ENCODE results near the gene CPEB4. TPM values are rescaled to one million over a fixed set of nuclear protein-coding genes. Genes with fewer than 3 reads are reported as not detected.

The CPEB4 gene
- total and polyA plus RNA-seq, 4 donors: 14.3 to 113 (median 32.1) TPM

DNA sequence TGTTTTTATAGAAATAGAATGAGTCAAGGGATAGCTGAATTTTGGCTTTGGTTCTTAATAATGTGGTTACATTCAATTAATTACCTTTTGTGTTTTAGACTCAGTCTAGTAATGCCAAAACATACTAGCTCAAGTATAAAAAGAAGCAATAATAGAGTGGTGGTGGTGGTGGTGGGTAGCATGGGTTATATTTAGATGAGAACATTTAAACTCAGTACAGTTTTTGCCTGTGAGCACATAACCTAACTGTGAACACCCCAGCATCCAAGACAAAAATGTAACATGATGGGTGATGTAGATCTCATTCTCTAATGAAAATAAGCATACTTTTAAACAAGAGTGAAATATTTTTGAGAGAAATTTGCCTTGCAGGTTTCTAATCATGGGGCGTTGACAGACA, 14.2 kb downstream of the CPEB4 start:
- Histone ChIP-seq H3K9ac (ENCODE audit: low read depth in 1 of 2, low read length in 2 of 2) (no peak overlapping the region), H3K4me3 (ENCODE audit: low read depth in 1 of 3, low read length in 3 of 3) (no peak overlapping the region), H3K27me3 (ENCODE audit: control insufficient read depth in 4 of 4, insufficient read depth in 4 of 4, low read length in 3 of 4) (no peaks in the 10 kb centered on the region), H3K27ac (ENCODE audit: low read depth in 1 of 2, low read length in 2 of 2) (no peak overlapping the region), H3K36me3 (ENCODE audit: control insufficient read depth in 4 of 4, insufficient read depth in 3 of 4, low read depth in 1 of 4, low read length in 3 of 4) (no peaks in the 10 kb centered on the region), H3K9me3 (ENCODE audit: control insufficient read depth in 4 of 4, low read length in 3 of 4) (no peaks in the 10 kb centered on the region), H3K4me1 (ENCODE audit: control insufficient read depth in 4 of 4, insufficient read depth in 4 of 4, low read length in 3 of 4) (peaks cover 7 to 52% (median 15%) of the 10 kb centered on the region in 4 donors)
- 95% methylated on average over 1 of the region's 1 CpG for WGBS
- no peak for TF ChIP-seq GABPA (IDR thresholded peaks at IDR 0.05 in 1 of 2, conservative IDR thresholded peaks at IDR 0.05 in 1 of 2)
- TF ChIP-seq HNF4A (conservative IDR thresholded peaks at IDR 0.05): no peak
- TF ChIP-seq, protein P1, sequence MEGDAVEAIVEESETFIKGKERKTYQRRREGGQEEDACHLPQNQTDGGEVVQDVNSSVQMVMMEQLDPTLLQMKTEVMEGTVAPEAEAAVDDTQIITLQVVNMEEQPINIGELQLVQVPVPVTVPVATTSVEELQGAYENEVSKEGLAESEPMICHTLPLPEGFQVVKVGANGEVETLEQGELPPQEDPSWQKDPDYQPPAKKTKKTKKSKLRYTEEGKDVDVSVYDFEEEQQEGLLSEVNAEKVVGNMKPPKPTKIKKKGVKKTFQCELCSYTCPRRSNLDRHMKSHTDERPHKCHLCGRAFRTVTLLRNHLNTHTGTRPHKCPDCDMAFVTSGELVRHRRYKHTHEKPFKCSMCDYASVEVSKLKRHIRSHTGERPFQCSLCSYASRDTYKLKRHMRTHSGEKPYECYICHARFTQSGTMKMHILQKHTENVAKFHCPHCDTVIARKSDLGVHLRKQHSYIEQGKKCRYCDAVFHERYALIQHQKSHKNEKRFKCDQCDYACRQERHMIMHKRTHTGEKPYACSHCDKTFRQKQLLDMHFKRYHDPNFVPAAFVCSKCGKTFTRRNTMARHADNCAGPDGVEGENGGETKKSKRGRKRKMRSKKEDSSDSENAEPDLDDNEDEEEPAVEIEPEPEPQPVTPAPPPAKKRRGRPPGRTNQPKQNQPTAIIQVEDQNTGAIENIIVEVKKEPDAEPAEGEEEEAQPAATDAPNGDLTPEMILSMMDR (IDR thresholded peaks at IDR 0.05; ENCODE audit: low read depth, low read length, missing input control): no peak
- no peak for TF ChIP-seq REST (IDR thresholded peaks at IDR 0.05)
- TF ChIP-seq RAD21 (IDR thresholded peaks at IDR 0.05): no peak
- TF ChIP-seq, protein P2, sequence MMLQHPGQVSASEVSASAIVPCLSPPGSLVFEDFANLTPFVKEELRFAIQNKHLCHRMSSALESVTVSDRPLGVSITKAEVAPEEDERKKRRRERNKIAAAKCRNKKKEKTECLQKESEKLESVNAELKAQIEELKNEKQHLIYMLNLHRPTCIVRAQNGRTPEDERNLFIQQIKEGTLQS (IDR thresholded peaks at IDR 0.05): no peak
- DNase-seq (ENCODE audit: low spot score): no peak

DNA sequence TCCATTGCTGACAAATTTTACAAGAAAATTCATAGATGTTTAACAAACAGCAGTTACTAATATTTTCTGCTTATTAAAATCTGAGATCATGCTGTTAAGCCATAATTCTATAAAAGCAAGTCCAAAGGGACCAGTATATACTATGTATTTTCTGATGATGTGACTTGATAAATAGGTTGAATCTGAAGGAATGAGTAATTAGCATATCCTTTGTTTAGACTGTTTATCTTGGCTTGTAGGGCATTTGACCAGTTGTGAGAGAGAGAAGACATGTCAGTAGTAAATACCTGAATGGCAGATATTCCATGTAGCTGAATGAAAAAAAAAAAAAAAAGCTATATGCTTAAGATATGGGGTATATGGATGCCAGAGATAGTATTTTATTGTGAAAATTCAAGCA, 14.6 kb downstream of the CPEB4 start:
- Histone ChIP-seq H3K9me3 (ENCODE audit: control insufficient read depth in 4 of 4, low read length in 3 of 4) (no peaks in the 10 kb centered on the region), H3K4me3 (ENCODE audit: low read depth in 1 of 3, low read length in 3 of 3) (no peak overlapping the region), H3K9ac (ENCODE audit: low read depth in 1 of 2, low read length in 2 of 2) (no peak overlapping the region), H3K27me3 (ENCODE audit: control insufficient read depth in 4 of 4, insufficient read depth in 4 of 4, low read length in 3 of 4) (no peaks in the 10 kb centered on the region), H3K36me3 (ENCODE audit: control insufficient read depth in 4 of 4, insufficient read depth in 3 of 4, low read depth in 1 of 4, low read length in 3 of 4) (no peaks in the 10 kb centered on the region), H3K27ac (ENCODE audit: low read depth in 1 of 2, low read length in 2 of 2) (no peak overlapping the region), H3K4me1 (ENCODE audit: control insufficient read depth in 4 of 4, insufficient read depth in 4 of 4, low read length in 3 of 4) (peaks cover 9 to 57% (median 18%) of the 10 kb centered on the region in 4 donors)
- no peak for DNase-seq (ENCODE audit: low spot score)
- TF ChIP-seq HNF4G (IDR thresholded peaks at IDR 0.05) (no peak), YY1 (IDR thresholded peaks at IDR 0.05) (no peak), NR2F2 (IDR thresholded peaks at IDR 0.05) (no peak), SP1 (IDR thresholded peaks at IDR 0.05) (no peak), EGR1 (IDR thresholded peaks at IDR 0.05; ENCODE audit: low read depth in 2 of 2) (no peak), FOXA2 (IDR thresholded peaks at IDR 0.05) (no peak), RAD21 (IDR thresholded peaks at IDR 0.05) (no peak), ZBTB33 (IDR thresholded peaks at IDR 0.05) (no peak), JUND (IDR thresholded peaks at IDR 0.05) (no peak)
- TF ChIP-seq, protein P2 (IDR thresholded peaks at IDR 0.05): no peak
- TF ChIP-seq, protein P1 (IDR thresholded peaks at IDR 0.05; ENCODE audit: low read depth, low read length, missing input control): no peak
